Omental fat pad (tissue), 4 donors: ENCODE measurements around the gene MGAT2. TPM values are rescaled to one million over a fixed set of nuclear protein-coding genes. Genes with fewer than 3 reads are reported as not detected.
A peak's percentile ranks its signal among the peaks of the same experiment; 100 is the strongest.

Experiments
- ATAC-seq: fragments of 150-250 bp; one replicate; pipeline ENCODE4 v1.9.1; 2016; ENCODE audit warnings: mild to moderate bottlenecking, moderate library complexity; ENCODE audit not compliant: low FRiP score
- DNase-seq: peaks from one replicate; pipeline ENCODE4 v3.0.0-alpha.2; 2019; ENCODE audit warnings: low spot score
- CTCF ChIP-seq, 3 donors: fragments of 450-650 bp; IDR thresholded peaks; one replicate each; pipeline ENCODE4 v1.5.1; 2016 to 2017; ENCODE audit warnings: antibody characterized with exemption in 3 of 3, mild to moderate bottlenecking in 3 of 3, moderate library complexity in 2 of 3
- total RNA-seq, 4 donors: library from RNA; depleted of rRNA; stranded (reverse); fragments of >200 nt; gene quantifications; one replicate each; pipeline ENCODE4 v1.1.0, GENCODE V29; 2016

MGAT2 gene
- total RNA-seq, 4 donors from 2014 or later: 32.3 to 70.6 (median 36.5) TPM

DNA sequence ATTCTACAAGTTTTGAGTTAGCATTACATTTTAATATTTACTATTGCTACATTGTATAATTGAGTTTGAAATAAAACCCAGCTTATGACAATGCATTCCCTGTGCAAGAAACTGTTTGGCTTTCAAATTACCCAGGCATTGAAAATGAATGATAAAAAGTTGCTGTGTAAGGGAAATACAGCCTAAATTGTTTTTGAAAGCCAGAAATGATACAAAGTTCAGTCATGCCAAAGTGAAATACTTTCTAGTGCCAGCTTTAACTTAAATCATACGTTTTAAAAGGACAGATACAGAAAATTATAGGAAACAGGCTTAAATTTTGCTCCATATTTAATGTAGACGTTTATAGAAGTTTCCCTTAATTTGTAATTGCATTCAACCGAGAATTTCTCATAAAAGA is 2.8 kb downstream of the MGAT2 start:
- no peak for TF ChIP-seq CTCF (IDR thresholded peaks at IDR 0.05)
- ATAC-seq (no peak), DNase-seq (no peak)

DNA sequence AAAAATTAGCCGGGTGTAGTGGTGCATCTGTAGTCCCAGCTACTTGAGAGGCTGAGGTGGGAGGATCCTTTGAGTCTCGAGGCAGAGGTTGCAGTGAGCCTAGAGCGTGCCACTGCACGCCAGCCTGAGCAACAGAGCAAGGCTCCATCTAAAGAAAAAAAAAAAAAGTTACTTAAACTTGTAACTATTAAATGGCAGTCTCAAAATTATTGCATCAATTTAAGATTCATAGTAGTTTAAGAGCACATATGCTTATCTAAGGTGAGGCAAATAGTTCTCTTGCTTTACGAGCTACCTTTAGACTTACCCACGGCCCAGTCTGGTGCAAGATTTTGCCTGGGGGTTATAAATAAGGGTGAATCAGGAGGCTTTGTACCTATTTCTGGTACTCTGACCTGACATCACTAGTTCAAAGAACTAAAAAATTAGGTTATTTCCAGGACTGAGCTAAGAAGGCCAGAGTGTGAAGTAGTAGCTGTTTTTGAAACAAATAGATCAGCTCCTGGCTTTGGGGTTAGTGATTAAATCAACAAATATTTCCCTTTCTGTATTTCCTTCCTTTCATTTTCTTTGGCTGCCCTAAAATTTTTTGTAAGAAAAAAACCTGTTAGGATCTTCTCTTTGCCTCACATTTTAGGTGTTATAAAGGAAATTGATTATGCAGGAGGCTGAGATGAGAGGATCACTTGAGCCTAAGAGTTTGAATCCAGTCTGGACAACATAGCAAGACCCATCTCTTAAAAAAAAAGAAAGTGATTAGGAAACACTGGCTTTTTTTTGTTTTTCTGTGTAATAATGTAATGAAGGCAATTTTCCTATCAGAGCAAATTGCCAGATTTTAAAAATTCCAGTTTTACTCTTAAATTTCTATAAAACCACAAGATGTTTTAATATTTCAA is 3.6 kb downstream of the MGAT2 start:
- TF ChIP-seq CTCF (IDR thresholded peaks at IDR 0.05): no peak
- ATAC-seq (no peak), DNase-seq (no peak)

GRCh38 chr14:49633640-49634546 is 13.3 kb downstream of the MGAT2 start:
- ATAC-seq (peak; percentile 97), DNase-seq (peak; percentile 69)
- TF ChIP-seq CTCF (IDR thresholded peaks at IDR 0.05): peak in 1 of 3 donors; percentile 65

DNA sequence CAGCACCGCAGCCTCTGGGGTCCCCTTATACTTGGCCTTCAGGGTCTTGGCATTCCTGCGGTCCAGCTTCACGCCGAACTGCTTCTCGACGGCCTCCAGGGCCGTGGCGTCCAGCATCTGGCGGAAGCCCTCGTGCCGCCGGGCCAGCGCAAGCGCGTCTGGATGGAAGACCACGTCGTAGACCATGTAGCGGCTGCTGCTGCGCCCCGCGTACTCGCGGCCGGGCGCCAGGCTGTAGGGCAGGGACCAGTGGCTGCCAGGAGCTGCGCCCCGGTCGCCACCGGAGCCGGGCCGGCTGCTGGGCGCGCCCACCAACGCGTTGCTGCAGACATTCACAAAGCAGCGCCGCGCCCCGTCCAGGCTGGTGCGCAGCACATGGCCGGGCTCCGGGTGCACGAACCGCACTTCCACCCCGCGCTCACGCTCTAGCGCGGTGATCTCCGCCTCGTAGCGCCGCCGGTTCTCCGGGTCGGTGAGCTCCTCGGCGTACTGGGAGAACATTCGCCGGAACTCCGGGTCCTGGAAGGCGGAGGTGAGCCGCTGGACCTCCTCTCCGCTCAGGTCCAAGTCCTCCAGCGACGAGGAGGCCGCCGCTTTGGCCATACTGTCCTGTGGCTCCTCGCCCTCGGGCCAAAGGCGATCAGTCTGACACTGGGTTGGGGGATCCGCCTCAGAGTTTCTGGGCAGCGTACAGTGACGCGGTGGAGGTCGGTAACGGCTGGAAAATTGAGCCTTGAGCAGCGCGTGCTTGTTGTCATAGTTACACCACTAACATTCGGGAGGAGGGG is 14.1 kb downstream of the MGAT2 start, which contains the start of gene DNAAF2:
DNAAF2 (minus strand) TSS at position 698 of the 788 bp plus-strand sequence; CDS start at position 603, 95 bp downstream.
- no peak for TF ChIP-seq CTCF (IDR thresholded peaks at IDR 0.05)
- DNase-seq (peak; percentile 48), ATAC-seq (peak; percentile 74)

DNA sequence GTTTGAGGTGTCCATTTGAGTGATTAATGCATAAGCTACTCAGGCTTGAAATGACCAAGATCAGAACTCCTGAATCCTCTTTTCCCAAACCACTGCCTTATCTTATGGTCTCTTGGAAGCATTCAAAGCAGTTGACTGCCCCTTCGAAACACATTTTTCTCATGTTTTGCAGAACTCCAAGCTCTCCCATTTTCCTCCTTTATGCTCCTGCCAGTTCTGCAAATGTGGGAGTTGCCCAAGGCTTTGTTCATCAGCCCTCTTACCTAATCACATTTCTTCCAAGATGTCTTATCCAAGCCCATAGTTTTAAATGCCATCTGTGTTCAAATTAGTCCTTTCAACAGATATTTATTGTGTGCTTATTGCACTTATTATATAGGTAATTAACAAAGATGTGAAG is 16.3 kb downstream of the MGAT2 start:
- no peak for ATAC-seq
- no peak for DNase-seq
- TF ChIP-seq CTCF (IDR thresholded peaks at IDR 0.05): no peak

DNA sequence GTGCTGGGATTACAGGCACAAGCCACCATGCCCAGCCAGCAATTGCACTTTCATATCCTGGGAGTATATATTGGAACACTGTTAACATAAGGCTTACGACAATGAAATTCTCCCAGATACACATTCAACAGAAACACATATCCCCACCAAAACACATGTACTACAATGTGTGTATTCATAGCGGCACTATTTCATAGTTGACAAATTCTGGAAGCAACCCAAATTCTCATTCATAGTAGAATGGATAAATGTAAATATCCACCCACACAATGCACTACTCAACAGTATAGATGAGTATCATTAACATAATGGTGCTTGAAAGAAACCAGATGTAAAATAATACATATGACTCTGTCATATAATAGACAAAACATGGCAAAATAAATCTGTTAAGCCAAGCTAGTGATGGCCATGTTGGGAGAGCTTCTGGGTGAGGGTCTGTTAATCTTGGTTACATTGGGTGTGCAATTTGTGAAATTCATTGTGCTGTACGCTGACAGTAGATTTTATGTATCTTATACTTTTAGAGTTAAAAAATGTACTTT is 17.0 kb downstream of the MGAT2 start:
- no peak for TF ChIP-seq CTCF (IDR thresholded peaks at IDR 0.05)
- ATAC-seq (no peak), DNase-seq (no peak)
